ENCODE results near the gene OGDHL.

GRCh38 chr10:49751216-49751615 is 10.9 kb downstream of the OGDHL start:
- TF ChIP-seq CTCF (IDR thresholded peaks at IDR 0.05) (no peak), REST (IDR thresholded peaks at IDR 0.05; ENCODE audit: insufficient read depth in 1 of 2, low read depth in 2 of 2, low read length in 1 of 2) (no peak)
